ENCODE measurements around the gene SIGLEC11. TPM values are rescaled to one million over a fixed set of nuclear protein-coding genes. Genes with fewer than 3 reads are reported as not detected.

The SIGLEC11 gene
- polyA plus RNA-seq, 1 donor from 2014 or later = not detected

- Histone ChIP-seq H3K9me2 (ENCODE audit: insufficient read depth, low read length) (no peaks in the 10 kb centered on the region), H3K79me2 (replicated peaks; ENCODE audit: insufficient read depth, low read length) (no peaks in the 10 kb centered on the region), H3K9ac (ENCODE audit: low read length) (no peak overlapping the region), H3K27ac (ENCODE audit: low read length) (no peak overlapping the region), H3K9me3 (ENCODE audit: low read length) (no peaks in the 10 kb centered on the region), H3K27me3 (ENCODE audit: insufficient read depth, low read depth, low read length) (no peaks in the 10 kb centered on the region), H3F3A (ENCODE audit: insufficient read depth, low read length, poor library complexity, severe bottlenecking) (no peaks in the 10 kb centered on the region), H3K4me3 (ENCODE audit: low read length) (no peak overlapping the region), H2AFZ (ENCODE audit: low read depth, low read length) (no peak overlapping the region), H3K36me3 (ENCODE audit: insufficient read depth, low read length) (no peaks in the 10 kb centered on the region), H4K20me1 (ENCODE audit: insufficient read depth) (no peaks in the 10 kb centered on the region), H3K4me2 (ENCODE audit: low read length) (no peak overlapping the region)
- TF ChIP-seq SMC3 (conservative IDR thresholded peaks at IDR 0.05; ENCODE audit: poor library complexity) = no peak
- TF ChIP-seq RAD21 (conservative IDR thresholded peaks at IDR 0.05) = no peak
- TF ChIP-seq MXI1 (conservative IDR thresholded peaks at IDR 0.05; ENCODE audit: poor library complexity, severe bottlenecking) = no peak
- TF ChIP-seq EZH2 (IDR thresholded peaks at IDR 0.05; ENCODE audit: borderline replicate concordance, insufficient read depth, low read length, poor library complexity, severe bottlenecking) = no peak
- TF ChIP-seq REST (IDR thresholded peaks at IDR 0.05; ENCODE audit: borderline replicate concordance) = no peak
- no peak for TF ChIP-seq EP300 (conservative IDR thresholded peaks at IDR 0.05; ENCODE audit: poor library complexity, severe bottlenecking)
- no peak for TF ChIP-seq CTCF (IDR thresholded peaks at IDR 0.05; ENCODE audit: poor library complexity, severe bottlenecking)
- no peak for TF ChIP-seq POLR2AphosphoS5 (IDR thresholded peaks at IDR 0.05)
- TF ChIP-seq TAF1 (IDR thresholded peaks at IDR 0.05; ENCODE audit: low read depth) = no peak
These were observed 6.7 kb downstream of the SIGLEC11 start for GRCh38 chr19:49954092-49954829.

GRCh38 chr19:49953416-49953815 lies 7.6 kb downstream of the SIGLEC11 start:
- Histone ChIP-seq H2AFZ (ENCODE audit: low read depth, low read length) (no peak overlapping the region), H3K27me3 (ENCODE audit: insufficient read depth, low read depth, low read length) (no peaks in the 10 kb centered on the region), H3K27ac (ENCODE audit: low read length) (no peak overlapping the region), H3K79me2 (replicated peaks; ENCODE audit: insufficient read depth, low read length) (no peaks in the 10 kb centered on the region), H3F3A (ENCODE audit: insufficient read depth, low read length, poor library complexity, severe bottlenecking) (no peaks in the 10 kb centered on the region), H3K36me3 (ENCODE audit: insufficient read depth, low read length) (no peaks in the 10 kb centered on the region), H3K4me3 (ENCODE audit: low read length) (no peak overlapping the region), H3K4me2 (ENCODE audit: low read length) (no peak overlapping the region), H3K9me3 (ENCODE audit: low read length) (no peaks in the 10 kb centered on the region), H4K20me1 (ENCODE audit: insufficient read depth) (no peaks in the 10 kb centered on the region), H3K9ac (ENCODE audit: low read length) (no peak overlapping the region), H3K9me2 (ENCODE audit: insufficient read depth, low read length) (no peaks in the 10 kb centered on the region)
- no peak for TF ChIP-seq REST (IDR thresholded peaks at IDR 0.05; ENCODE audit: borderline replicate concordance)
- no peak for TF ChIP-seq EZH2 (IDR thresholded peaks at IDR 0.05; ENCODE audit: borderline replicate concordance, insufficient read depth, low read length, poor library complexity, severe bottlenecking)
- no peak for TF ChIP-seq CTCF (IDR thresholded peaks at IDR 0.05; ENCODE audit: poor library complexity, severe bottlenecking)
- no peak for TF ChIP-seq TAF1 (IDR thresholded peaks at IDR 0.05; ENCODE audit: low read depth)
- TF ChIP-seq RAD21 (conservative IDR thresholded peaks at IDR 0.05) = no peak
- TF ChIP-seq POLR2AphosphoS5 (IDR thresholded peaks at IDR 0.05) = no peak
- TF ChIP-seq SMC3 (conservative IDR thresholded peaks at IDR 0.05; ENCODE audit: poor library complexity) = no peak
- TF ChIP-seq MXI1 (conservative IDR thresholded peaks at IDR 0.05; ENCODE audit: poor library complexity, severe bottlenecking) = no peak
- no peak for TF ChIP-seq EP300 (conservative IDR thresholded peaks at IDR 0.05; ENCODE audit: poor library complexity, severe bottlenecking)

Data from neural cell (in vitro differentiated cells).